Endothelial cell of umbilical vein (primary cell): Measurements from ENCODE around the gene CAMK2D. TPM values are rescaled to one million over a fixed set of nuclear protein-coding genes. Genes with fewer than 3 reads are reported as not detected.

Experiments
- BruUV-seq: library from RNA; stranded (reverse); fragments of 400-500 nt; replicated peaks from 2 replicates; lab custom pipeline; 2021; lab: Mats Ljungman, UMichigan
- CTCF ChIA-PET: fragments of 300-600, 350-600 bp; sonication (Branson Sonifier 250); formaldehyde crosslinking; loops from one replicate; lab custom pipeline; 2021; ENCODE audit warnings: antibody characterized with exemption, inconsistent platforms; lab: Charles Lee
- POLR2A ChIA-PET: fragments of 300-600, 350-600 bp; sonication (Branson Sonifier 250); formaldehyde crosslinking; loops from one replicate; lab custom pipeline; 2021; ENCODE audit warnings: antibody characterized with exemption, inconsistent platforms; lab: Charles Lee
- DNase-seq: peaks from one replicate; pipeline ENCODE4 v3.0.0-alpha.2; 2011; ENCODE audit warnings: low read depth, low spot score
- FAIRE-seq: peaks from 2 replicates; lab custom pipeline; 2011; peaks lifted over from hg19 to GRCh38; lab: Jason Lieb, UNC
- H2AFZ ChIP-seq: 2 replicates; pipeline ENCODE4 v1.6.0; 2012; ENCODE audit warnings: low read depth, low read length, control low read depth, inconsistent platforms
- H3K27ac ChIP-seq: 2 replicates; pipeline ENCODE4 v1.5.1; 2011; ENCODE audit warnings: low read depth, mild to moderate bottlenecking, control low read depth, low read length, moderate library complexity; ENCODE audit not compliant: insufficient read depth
- H3K27me3 ChIP-seq, 2 experiments: 2 replicates each; pipeline versions ENCODE4 v1.6.0 to v1.6.1; 2011; ENCODE audit warnings: low read length in 2 of 2, mixed read lengths in 1 of 2; ENCODE audit not compliant: control insufficient read depth in 2 of 2, insufficient read depth in 2 of 2
- H3K36me3 ChIP-seq, 2 experiments: 2 replicates in 1 of 2; 3 replicates in 1 of 2; pipeline ENCODE4 v1.5.1; 2011; ENCODE audit warnings: low read length in 2 of 2, mild to moderate bottlenecking in 1 of 2, moderate library complexity in 1 of 2; ENCODE audit not compliant: control insufficient read depth in 2 of 2, insufficient read depth in 2 of 2; ENCODE audit errors: extremely low read depth in 1 of 2
- H3K4me1 ChIP-seq: 3 replicates; pipeline ENCODE4 v1.5.1; 2011; ENCODE audit warnings: mild to moderate bottlenecking, low read length; ENCODE audit not compliant: control insufficient read depth, insufficient read depth; ENCODE audit errors: extremely low read depth
- H3K4me2 ChIP-seq: 2 replicates; pipeline ENCODE4 v1.6.1; 2011; ENCODE audit warnings: low read length, control low read depth, mixed read lengths; ENCODE audit not compliant: insufficient read depth
- H3K4me3 ChIP-seq, 3 experiments: fragments of 200-600 bp in 1 of 3; sonication (generic), shearing (Covaris generic) in 1 of 3; replicated peaks in 1 of 3; 2 replicates each; pipeline ENCODE4 v1.5.1; 2011 to 2016; ENCODE audit warnings: control low read depth in 3 of 3, low read length in 3 of 3, mild to moderate bottlenecking in 2 of 3, inconsistent platforms in 1 of 3, low read depth in 1 of 3, moderate library complexity in 1 of 3; ENCODE audit not compliant: insufficient read depth in 1 of 3
- H3K79me2 ChIP-seq: 2 replicates; pipeline ENCODE4 v1.6.0; 2012; ENCODE audit warnings: low read length, inconsistent platforms; ENCODE audit not compliant: control insufficient read depth, insufficient read depth
- H3K9ac ChIP-seq: replicated peaks from 2 replicates; pipeline ENCODE3; 2011; ENCODE audit warnings: low read length, control low read depth; ENCODE audit not compliant: insufficient read depth; ENCODE audit errors: extremely low read depth
- H3K9me1 ChIP-seq: replicated peaks from 3 replicates; pipeline ENCODE4 v1.6.0; 2011; ENCODE audit warnings: mild to moderate bottlenecking, low read length; ENCODE audit not compliant: control insufficient read depth, insufficient read depth; ENCODE audit errors: extremely low read depth
- H3K9me3 ChIP-seq: replicated peaks from 2 replicates; pipeline ENCODE4 v1.5.1; 2012; ENCODE audit warnings: low read length, inconsistent platforms; ENCODE audit not compliant: control insufficient read depth, insufficient read depth
- H4K20me1 ChIP-seq: replicated peaks from 2 replicates; pipeline ENCODE3; 2011; ENCODE audit warnings: mild to moderate bottlenecking, low read length; ENCODE audit not compliant: control insufficient read depth, insufficient read depth; ENCODE audit errors: extremely low read depth
- EZH2 ChIP-seq: IDR thresholded peaks from 2 replicates; pipeline ENCODE4 v1.6.1; 2012; ENCODE audit warnings: borderline replicate concordance, low read depth, mild to moderate bottlenecking, moderate library complexity, low read length, inconsistent platforms; ENCODE audit not compliant: severe bottlenecking
- FOS ChIP-seq: IDR thresholded peaks from 2 replicates; pipeline ENCODE4 v1.6.1; 2011; ENCODE audit warnings: mild to moderate bottlenecking, low read length, moderate library complexity, borderline replicate concordance; ENCODE audit not compliant: insufficient read depth
- GATA2 ChIP-seq: IDR thresholded peaks from 2 replicates; pipeline ENCODE4 v1.7.0; 2011; ENCODE audit warnings: low read depth, mild to moderate bottlenecking, moderate library complexity, mixed read lengths, low read length; ENCODE audit not compliant: insufficient read length, insufficient read depth
- JUN ChIP-seq: IDR thresholded peaks from 2 replicates; pipeline ENCODE4 v1.6.1; 2011; ENCODE audit warnings: borderline replicate concordance, low read depth; ENCODE audit not compliant: insufficient read length, insufficient read depth
- MYC ChIP-seq: IDR thresholded peaks from one replicate; pipeline ENCODE4 v1.6.1; 2011; ENCODE audit warnings: mild to moderate bottlenecking, low read depth, low read length
- POLR2A ChIP-seq: IDR thresholded peaks from 2 replicates; pipeline ENCODE4 v1.6.1; 2012; ENCODE audit warnings: low read depth, mild to moderate bottlenecking, control low read depth, low read length
- dilution Hi-C: fragments of 300-500 bp; cut with MboI; formaldehyde crosslinking; loops from one replicate; pipeline ENCODE4 v1.15.0; 2019; ENCODE audit warnings: low sequenced_read_pairs; ENCODE audit not compliant: extremely low pct_ligation_motif_present
- intact Hi-C: fragments of 100-400 bp; cut with micrococcal nuclease; formaldehyde crosslinking; loops from one replicate; pipeline ENCODE4 v1.10.0; 2022
- polyA plus RNA-seq, 4 experiments: library from polyadenylated mRNA; depleted of rRNA in 3 of 4; stranded (reverse) in 3 of 4; unstranded in 1 of 4; fragments of >200 nt; gene quantifications; 2 replicates each; pipeline versions ENCODE4 v1.2.1 to v1.2.3, GENCODE V29; 2011 to 2012; ENCODE audit warnings: missing spikeins in 1 of 4
- total RNA-seq: library from RNA; stranded (reverse); gene quantifications from 2 replicates; pipeline ENCODE4 v1.2.3, GENCODE V29; 2021
- TF ChIP-seq, protein P1 (sequence below), 2 donors: IDR thresholded peaks; 1 replicate in 1 of 2; 2 replicates in 1 of 2; pipeline ENCODE4 v1.5.1; 2011; ENCODE audit warnings: low read length in 2 of 2, mild to moderate bottlenecking in 2 of 2, moderate library complexity in 2 of 2, control low read depth in 1 of 2, inconsistent platforms in 1 of 2, low read depth in 1 of 2; ENCODE audit not compliant: insufficient read depth in 1 of 2; ENCODE audit errors: extremely low read depth in 1 of 2
- TF ChIP-seq, protein P2 (sequence below): IDR thresholded peaks from 2 replicates; pipeline ENCODE4 v1.6.1; 2011; ENCODE audit not compliant: insufficient read depth, insufficient read length

The CAMK2D gene
- total and polyA plus RNA-seq, 2 donors (not counting 3 experiments of a cell fraction or from before 2014, with no cell fraction given): 10.4 to 30.7 TPM

DNA sequence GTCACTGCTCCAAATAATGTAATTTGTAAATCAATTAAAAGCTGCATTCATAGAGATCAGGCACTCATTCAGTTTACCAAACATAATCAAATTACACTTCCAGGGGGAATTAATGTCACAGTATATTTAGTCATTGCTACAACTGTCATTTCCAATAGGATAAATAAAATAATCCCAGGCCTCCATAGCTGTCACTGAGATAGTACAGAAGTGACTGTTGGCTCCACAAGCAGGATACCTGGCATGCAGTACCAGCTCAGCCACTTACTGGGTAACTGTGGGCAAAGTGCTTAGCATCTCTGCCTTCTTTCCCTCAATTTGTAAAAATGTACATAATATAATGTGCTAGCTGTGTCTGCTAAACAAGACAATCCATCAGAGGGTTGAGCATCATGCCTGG lies 128.1 kb downstream of the CAMK2D start:
- no peak for DNase-seq
- no TSS peak for BruUV-seq
- peaks cover 2% of the 10 kb centered on the region for H4K20me1 ChIP-seq

More for the DNA sequence above, 128.1 kb downstream of the CAMK2D start:
- TF ChIP-seq, protein P1, sequence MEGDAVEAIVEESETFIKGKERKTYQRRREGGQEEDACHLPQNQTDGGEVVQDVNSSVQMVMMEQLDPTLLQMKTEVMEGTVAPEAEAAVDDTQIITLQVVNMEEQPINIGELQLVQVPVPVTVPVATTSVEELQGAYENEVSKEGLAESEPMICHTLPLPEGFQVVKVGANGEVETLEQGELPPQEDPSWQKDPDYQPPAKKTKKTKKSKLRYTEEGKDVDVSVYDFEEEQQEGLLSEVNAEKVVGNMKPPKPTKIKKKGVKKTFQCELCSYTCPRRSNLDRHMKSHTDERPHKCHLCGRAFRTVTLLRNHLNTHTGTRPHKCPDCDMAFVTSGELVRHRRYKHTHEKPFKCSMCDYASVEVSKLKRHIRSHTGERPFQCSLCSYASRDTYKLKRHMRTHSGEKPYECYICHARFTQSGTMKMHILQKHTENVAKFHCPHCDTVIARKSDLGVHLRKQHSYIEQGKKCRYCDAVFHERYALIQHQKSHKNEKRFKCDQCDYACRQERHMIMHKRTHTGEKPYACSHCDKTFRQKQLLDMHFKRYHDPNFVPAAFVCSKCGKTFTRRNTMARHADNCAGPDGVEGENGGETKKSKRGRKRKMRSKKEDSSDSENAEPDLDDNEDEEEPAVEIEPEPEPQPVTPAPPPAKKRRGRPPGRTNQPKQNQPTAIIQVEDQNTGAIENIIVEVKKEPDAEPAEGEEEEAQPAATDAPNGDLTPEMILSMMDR (IDR thresholded peaks at IDR 0.05; ENCODE audit: extremely low read depth in 1 of 2, insufficient read depth in 1 of 2, low read depth in 1 of 2, low read length in 2 of 2): no peak
- TF ChIP-seq JUN: no peak
- TF ChIP-seq FOS: no peak
- TF ChIP-seq, protein P2, sequence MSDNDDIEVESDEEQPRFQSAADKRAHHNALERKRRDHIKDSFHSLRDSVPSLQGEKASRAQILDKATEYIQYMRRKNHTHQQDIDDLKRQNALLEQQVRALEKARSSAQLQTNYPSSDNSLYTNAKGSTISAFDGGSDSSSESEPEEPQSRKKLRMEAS: no peak
- no peak for TF ChIP-seq POLR2A
- TF ChIP-seq MYC: no peak
- no peak for TF ChIP-seq GATA2
- TF ChIP-seq EZH2: no peak
- intact Hi-C loops: no loop called here
- Histone ChIP-seq H3K4me1 (peaks cover 3% of the 10 kb centered on the region), H3K9ac (no peak overlapping the region), H3K4me3 (no peak overlapping the region), H3K36me3 (no peaks in the 10 kb centered on the region), H3K9me1 (no peaks in the 10 kb centered on the region), H3K4me2 (no peak overlapping the region), H3K9me3 (no peaks in the 10 kb centered on the region), H3K27ac (no peak overlapping the region), H3K79me2 (no peaks in the 10 kb centered on the region), H2AFZ (no peak overlapping the region), H3K27me3 (no peaks in the 10 kb centered on the region)
- CTCF ChIA-PET: interaction anchor here (0.7 to 1.6 kb wide), 2 partner anchors 27 to 86 kb away, joined by 3 to 4 read pairs; no protein-coding TSS in a partner anchor
- POLR2A ChIA-PET: no interaction called here
- dilution Hi-C loops: no loop called here
- no peak for FAIRE-seq
